GM12873 (cell line): ENCODE data around the gene AKR1C3.
A peak's percentile ranks its signal among the peaks of the same experiment; 100 is the strongest.

Experiments
- CTCF ChIP-seq: IDR thresholded peaks from 2 replicates; pipeline ENCODE4 v1.5.1; 2012; ENCODE audit warnings: low read depth, mild to moderate bottlenecking, moderate library complexity, low read length, control low read depth; ENCODE audit not compliant: insufficient read depth; ENCODE audit errors: missing control alignments

Gene AKR1C3

GRCh38 chr10:5081091-5081490 lies 13.1 kb upstream of the AKR1C3 start:
- no peak for TF ChIP-seq CTCF

GRCh38 chr10:5088703-5089261 lies 5.4 kb upstream of the AKR1C3 start:
- no peak for TF ChIP-seq CTCF

GRCh38 chr10:5089865-5090264 lies 4.3 kb upstream of the AKR1C3 start:
- peak; percentile 53 for TF ChIP-seq CTCF

- TF ChIP-seq CTCF, result no peak
Measured at GRCh38 chr10:5090551-5090950, 3.7 kb upstream of the AKR1C3 start.

DNA sequence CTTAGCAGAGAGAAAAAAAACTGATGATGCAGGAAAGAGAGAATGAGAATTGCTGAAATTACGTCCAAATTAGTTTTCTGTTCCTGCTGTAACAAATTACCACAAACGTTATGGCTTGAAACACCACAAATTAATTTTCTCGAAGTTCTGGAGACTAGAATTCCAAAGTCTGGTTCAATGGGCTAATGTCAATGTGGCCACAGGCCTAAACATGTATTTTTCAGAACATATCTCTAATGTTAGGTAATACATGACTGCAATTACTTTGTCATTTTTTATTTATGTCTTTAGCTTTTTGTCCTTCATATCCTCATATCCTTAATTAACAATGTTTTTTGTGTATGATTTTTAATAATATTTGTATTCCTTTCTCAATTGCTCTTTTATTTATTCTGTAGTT lies 3.0 kb upstream of the AKR1C3 start:
- no peak for TF ChIP-seq CTCF

- no peak for TF ChIP-seq CTCF
Measured at GRCh38 chr10:5092375-5092774, 1.8 kb upstream of the AKR1C3 start.

DNA sequence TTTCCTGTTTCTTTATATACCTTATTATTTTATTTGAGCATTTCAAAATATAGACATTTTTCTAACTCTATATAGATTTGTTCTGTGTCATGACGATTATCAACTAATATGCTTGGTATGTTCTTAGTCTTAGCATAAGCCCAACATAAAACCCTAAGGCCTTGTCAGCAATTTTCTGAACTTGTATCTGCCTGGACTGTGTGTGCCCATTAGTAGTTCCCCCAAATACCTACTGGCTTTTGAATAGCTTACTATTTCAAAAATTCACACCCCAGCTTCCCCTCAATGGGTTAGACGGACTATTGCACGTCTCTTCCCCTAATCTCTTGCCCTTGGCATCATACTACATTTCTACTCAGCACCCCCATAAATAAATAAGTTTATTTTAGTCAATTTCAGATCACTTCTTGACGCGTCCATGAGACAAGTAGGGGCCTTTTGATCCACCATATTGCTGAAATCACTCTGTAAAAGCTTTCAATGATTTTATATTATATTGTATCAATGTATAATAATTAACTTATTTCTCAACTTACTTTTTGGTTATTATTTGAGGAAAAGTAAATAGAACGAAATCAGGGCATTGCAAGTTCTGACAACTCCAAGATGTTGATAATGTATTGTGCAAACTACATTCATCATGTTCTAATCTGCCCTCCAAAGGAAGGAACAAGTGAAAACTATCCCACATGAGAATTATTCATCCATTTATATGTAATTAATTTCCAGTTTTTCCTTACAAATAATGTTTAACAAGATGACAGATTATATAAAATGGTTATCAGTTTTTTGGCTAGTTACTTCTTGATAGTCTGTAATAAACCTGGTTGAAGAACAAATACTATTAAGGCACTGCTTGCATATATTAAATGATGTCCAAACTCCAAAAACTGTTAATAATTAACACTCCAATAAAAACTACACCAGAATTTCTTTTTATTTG lies 1.1 kb upstream of the AKR1C3 start:
- no peak for TF ChIP-seq CTCF
